ENCODE data around the gene LRRC15. TPM values are rescaled to one million over a fixed set of nuclear protein-coding genes. Genes with fewer than 3 reads are reported as not detected.

Gene LRRC15
- total and polyA plus RNA-seq, 2 donors (not counting 3 experiments of a cell fraction or from before 2014, with no cell fraction given): not detected

DNA sequence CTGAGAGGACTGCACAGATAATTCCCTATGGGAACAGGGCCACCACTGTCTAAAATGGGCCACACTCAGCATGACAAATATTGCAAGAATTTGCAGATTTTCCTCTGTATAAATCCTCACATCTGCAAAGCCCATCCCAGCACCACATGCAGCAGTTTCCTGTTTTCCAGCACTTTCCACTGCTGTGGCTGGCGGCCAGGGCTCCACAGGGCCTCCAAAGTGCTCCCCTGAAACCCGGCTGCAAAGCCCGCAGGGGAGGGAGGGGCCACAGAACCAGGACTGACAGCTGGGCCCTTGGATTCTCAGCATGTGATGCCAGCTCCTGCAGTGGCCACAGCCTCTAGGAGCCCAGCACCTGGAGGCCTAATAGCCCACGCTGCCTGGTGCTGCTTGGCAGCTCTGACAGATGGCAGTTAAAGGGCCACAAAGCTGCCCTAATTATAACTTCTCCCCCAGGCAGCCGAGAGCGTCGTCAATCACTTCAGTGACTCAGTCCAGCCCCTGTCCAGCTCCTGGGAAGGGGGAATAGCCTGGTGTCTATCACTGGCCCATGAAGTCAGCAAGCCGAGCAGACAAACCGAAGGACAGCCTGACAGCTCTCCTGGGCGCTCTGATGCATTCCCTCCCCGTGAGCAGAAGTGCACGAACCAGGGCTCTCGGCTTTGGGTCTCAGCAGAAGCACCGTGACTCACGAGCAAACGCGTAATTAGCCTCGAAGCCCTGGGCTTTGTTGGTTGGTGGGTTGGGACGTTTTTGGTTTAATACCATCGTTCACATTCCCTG is 4.7 kb downstream of the LRRC15 start:
- H3K4me2 ChIP-seq (ENCODE audit: insufficient read depth, low read length): no peak overlapping the region
- no TSS peak for BruUV-seq (replicated peaks)
- no peaks in the 10 kb centered on the region for H3K36me3 ChIP-seq (ENCODE audit: control insufficient read depth in 2 of 2, extremely low read depth in 1 of 2, insufficient read depth in 2 of 2, low read length in 2 of 2)
- CTCF ChIA-PET: interaction anchor here (1.0 to 2.4 kb wide), 6 partner anchors 9 to 134 kb away, joined by 3 to 16 read pairs (median 4); partner anchors contain the start of genes CPN2 and GP5
- no peak overlapping the region for H3K27ac ChIP-seq (ENCODE audit: insufficient read depth, low read depth, low read length)
- dilution Hi-C loops (cut with MboI; ENCODE audit: extremely low pct_ligation_motif_present, low sequenced_read_pairs) (no loop called here), intact Hi-C loops (cut with micrococcal nuclease) (no loop called here)
- DNase-seq (ENCODE audit: low read depth, low spot score) (peak; percentile 86), FAIRE-seq (no peak)
- TF ChIP-seq, protein P1, sequence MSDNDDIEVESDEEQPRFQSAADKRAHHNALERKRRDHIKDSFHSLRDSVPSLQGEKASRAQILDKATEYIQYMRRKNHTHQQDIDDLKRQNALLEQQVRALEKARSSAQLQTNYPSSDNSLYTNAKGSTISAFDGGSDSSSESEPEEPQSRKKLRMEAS (IDR thresholded peaks at IDR 0.05; ENCODE audit: insufficient read depth, insufficient read length): no peak
- no peak overlapping the region for H3K4me3 ChIP-seq (replicated peaks in 1 of 3; ENCODE audit: insufficient read depth in 1 of 3, low read depth in 1 of 3, low read length in 3 of 3)
- no peaks in the 10 kb centered on the region for H4K20me1 ChIP-seq (replicated peaks; ENCODE audit: control insufficient read depth, extremely low read depth, insufficient read depth, low read length)
- H3K9ac ChIP-seq (replicated peaks; ENCODE audit: extremely low read depth, insufficient read depth, low read length): no peak overlapping the region
- peaks cover 5% of the 10 kb centered on the region for H3K4me1 ChIP-seq (ENCODE audit: control insufficient read depth, extremely low read depth, insufficient read depth, low read length)
- no peak overlapping the region for H2AFZ ChIP-seq (ENCODE audit: low read depth, low read length)
- no peaks in the 10 kb centered on the region for H3K9me1 ChIP-seq (replicated peaks; ENCODE audit: control insufficient read depth, extremely low read depth, insufficient read depth, low read length)
- H3K79me2 ChIP-seq (ENCODE audit: control insufficient read depth, insufficient read depth, low read length): no peaks in the 10 kb centered on the region
- POLR2A ChIA-PET: no interaction called here
- no peaks in the 10 kb centered on the region for H3K9me3 ChIP-seq (replicated peaks; ENCODE audit: control insufficient read depth, insufficient read depth, low read length)
- H3K27me3 ChIP-seq (ENCODE audit: control insufficient read depth in 2 of 2, insufficient read depth in 2 of 2, low read length in 2 of 2): peaks cover 10 to 22% of the 10 kb centered on the region in 2 experiments

DNA sequence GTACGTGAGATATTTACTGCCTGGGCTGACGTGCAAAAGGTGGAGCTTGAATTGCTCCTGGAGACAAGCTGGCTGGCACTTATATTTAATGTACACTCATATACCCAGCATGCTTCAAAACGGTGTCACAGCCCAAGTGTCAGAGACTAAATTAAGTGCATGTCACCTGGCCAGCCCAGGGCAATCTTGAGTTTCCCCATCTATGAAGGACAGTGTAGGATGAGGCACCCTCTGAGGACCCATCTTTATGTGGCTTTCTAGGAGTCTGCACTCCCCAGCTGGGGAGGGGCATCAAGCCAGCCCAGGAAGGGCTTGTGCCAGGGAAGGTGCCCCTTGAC is 5.3 kb downstream of the LRRC15 start:
- intact Hi-C loops (cut with micrococcal nuclease) (no loop called here), dilution Hi-C loops (cut with MboI; ENCODE audit: extremely low pct_ligation_motif_present, low sequenced_read_pairs) (no loop called here)
- ChIA-PET POLR2A (no interaction called here), CTCF (interaction anchor here (1.1 to 2.4 kb wide), 4 partner anchors 9 to 34 kb away, joined by 3 to 16 read pairs (median 5); partner anchors contain the start of gene GP5)
- no peak for TF ChIP-seq POLR2AphosphoS5 (IDR thresholded peaks at IDR 0.05; ENCODE audit: insufficient read depth, low read depth, low read length)
- TF ChIP-seq, protein P2, sequence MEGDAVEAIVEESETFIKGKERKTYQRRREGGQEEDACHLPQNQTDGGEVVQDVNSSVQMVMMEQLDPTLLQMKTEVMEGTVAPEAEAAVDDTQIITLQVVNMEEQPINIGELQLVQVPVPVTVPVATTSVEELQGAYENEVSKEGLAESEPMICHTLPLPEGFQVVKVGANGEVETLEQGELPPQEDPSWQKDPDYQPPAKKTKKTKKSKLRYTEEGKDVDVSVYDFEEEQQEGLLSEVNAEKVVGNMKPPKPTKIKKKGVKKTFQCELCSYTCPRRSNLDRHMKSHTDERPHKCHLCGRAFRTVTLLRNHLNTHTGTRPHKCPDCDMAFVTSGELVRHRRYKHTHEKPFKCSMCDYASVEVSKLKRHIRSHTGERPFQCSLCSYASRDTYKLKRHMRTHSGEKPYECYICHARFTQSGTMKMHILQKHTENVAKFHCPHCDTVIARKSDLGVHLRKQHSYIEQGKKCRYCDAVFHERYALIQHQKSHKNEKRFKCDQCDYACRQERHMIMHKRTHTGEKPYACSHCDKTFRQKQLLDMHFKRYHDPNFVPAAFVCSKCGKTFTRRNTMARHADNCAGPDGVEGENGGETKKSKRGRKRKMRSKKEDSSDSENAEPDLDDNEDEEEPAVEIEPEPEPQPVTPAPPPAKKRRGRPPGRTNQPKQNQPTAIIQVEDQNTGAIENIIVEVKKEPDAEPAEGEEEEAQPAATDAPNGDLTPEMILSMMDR (IDR thresholded peaks at IDR 0.05; ENCODE audit: extremely low read depth in 1 of 2, insufficient read depth in 1 of 2, low read depth in 1 of 2, low read length in 2 of 2): no peak
- TF ChIP-seq MYC (IDR thresholded peaks at IDR 0.05; ENCODE audit: low read depth, low read length): no peak
- no peak for TF ChIP-seq GATA2 (IDR thresholded peaks at IDR 0.05; ENCODE audit: insufficient read depth, insufficient read length, low read depth, low read length)
- no peak for TF ChIP-seq JUN (IDR thresholded peaks at IDR 0.05; ENCODE audit: borderline replicate concordance, insufficient read depth, insufficient read length, low read depth)
- TF ChIP-seq, protein P1 (IDR thresholded peaks at IDR 0.05; ENCODE audit: insufficient read depth, insufficient read length): no peak
- no peak for TF ChIP-seq FOS (IDR thresholded peaks at IDR 0.05; ENCODE audit: borderline replicate concordance, insufficient read depth, low read length)
- no peak for TF ChIP-seq EZH2 (IDR thresholded peaks at IDR 0.05; ENCODE audit: borderline replicate concordance, low read depth, low read length, severe bottlenecking)
- TF ChIP-seq POLR2A (IDR thresholded peaks at IDR 0.05; ENCODE audit: low read depth, low read length): no peak
- no TSS peak for BruUV-seq (replicated peaks)
- Histone ChIP-seq H3K27me3 (ENCODE audit: control insufficient read depth in 2 of 2, insufficient read depth in 2 of 2, low read length in 2 of 2) (peaks cover 5 to 21% of the 10 kb centered on the region in 2 experiments), H3K9me3 (replicated peaks; ENCODE audit: control insufficient read depth, insufficient read depth, low read length) (no peaks in the 10 kb centered on the region), H3K79me2 (ENCODE audit: control insufficient read depth, insufficient read depth, low read length) (no peaks in the 10 kb centered on the region), H3K4me3 (replicated peaks in 1 of 3; ENCODE audit: insufficient read depth in 1 of 3, low read depth in 1 of 3, low read length in 3 of 3) (no peak overlapping the region), H4K20me1 (replicated peaks; ENCODE audit: control insufficient read depth, extremely low read depth, insufficient read depth, low read length) (no peaks in the 10 kb centered on the region), H3K9me1 (replicated peaks; ENCODE audit: control insufficient read depth, extremely low read depth, insufficient read depth, low read length) (no peaks in the 10 kb centered on the region), H2AFZ (ENCODE audit: low read depth, low read length) (no peak overlapping the region), H3K36me3 (ENCODE audit: control insufficient read depth in 2 of 2, extremely low read depth in 1 of 2, insufficient read depth in 2 of 2, low read length in 2 of 2) (no peaks in the 10 kb centered on the region), H3K4me1 (ENCODE audit: control insufficient read depth, extremely low read depth, insufficient read depth, low read length) (peaks cover 5% of the 10 kb centered on the region), H3K9ac (replicated peaks; ENCODE audit: extremely low read depth, insufficient read depth, low read length) (no peak overlapping the region), H3K4me2 (ENCODE audit: insufficient read depth, low read length) (no peak overlapping the region), H3K27ac (ENCODE audit: insufficient read depth, low read depth, low read length) (no peak overlapping the region)
- no peak for DNase-seq (ENCODE audit: low read depth, low spot score)
- FAIRE-seq: no peak
